ENCODE data around the gene ARVCF.
"Not testable (repeated sequence)": the region's sequence is repeated elsewhere in the genome, so short reads cannot be mapped to it uniquely, and the experiment has no call there.

Gene ARVCF

DNA sequence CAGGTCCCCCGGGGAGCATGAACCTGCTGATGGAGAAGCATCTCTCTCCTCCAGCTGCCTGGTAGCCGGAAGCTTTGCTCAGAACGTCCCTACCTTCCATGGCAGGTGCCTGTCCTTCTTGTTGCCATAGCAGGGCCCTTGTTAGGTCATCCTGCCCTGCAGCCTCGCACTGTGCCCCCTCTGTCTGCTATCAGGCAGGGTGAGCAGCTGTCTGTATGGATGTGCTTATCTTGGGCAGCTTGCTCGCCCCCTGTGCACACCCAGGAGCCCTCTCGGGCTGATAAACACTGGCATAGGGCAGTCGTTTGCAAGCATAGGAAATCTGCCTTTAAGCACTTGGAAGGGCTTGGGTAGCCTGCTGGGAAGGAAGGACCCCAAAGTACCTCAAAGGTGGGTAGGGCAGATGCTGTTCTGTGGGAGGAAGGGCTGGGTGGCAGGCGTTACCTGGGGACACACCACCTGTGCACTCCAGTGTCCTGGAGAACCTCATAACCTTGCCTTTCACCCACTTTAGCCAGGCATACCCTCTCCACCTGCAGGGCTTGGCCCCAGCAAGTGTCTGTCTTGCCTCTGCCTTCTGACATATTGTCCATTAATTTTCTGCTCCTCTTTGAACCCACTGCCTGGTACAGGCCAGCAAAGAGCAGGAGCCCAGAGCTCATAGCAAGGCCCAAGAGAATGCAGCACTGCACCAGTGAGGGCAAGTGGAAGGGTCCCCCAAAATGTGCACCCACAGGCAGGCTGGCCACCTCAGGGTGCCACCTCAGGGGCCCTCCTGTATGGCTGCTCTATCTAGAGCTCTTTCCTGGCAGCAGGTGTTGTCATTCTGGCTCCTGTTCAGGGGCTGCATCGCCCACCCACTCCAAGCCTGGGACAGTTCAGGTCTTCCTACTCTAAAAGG, 83.0 kb downstream of the ARVCF start:
- no peak for DNase-seq

DNA sequence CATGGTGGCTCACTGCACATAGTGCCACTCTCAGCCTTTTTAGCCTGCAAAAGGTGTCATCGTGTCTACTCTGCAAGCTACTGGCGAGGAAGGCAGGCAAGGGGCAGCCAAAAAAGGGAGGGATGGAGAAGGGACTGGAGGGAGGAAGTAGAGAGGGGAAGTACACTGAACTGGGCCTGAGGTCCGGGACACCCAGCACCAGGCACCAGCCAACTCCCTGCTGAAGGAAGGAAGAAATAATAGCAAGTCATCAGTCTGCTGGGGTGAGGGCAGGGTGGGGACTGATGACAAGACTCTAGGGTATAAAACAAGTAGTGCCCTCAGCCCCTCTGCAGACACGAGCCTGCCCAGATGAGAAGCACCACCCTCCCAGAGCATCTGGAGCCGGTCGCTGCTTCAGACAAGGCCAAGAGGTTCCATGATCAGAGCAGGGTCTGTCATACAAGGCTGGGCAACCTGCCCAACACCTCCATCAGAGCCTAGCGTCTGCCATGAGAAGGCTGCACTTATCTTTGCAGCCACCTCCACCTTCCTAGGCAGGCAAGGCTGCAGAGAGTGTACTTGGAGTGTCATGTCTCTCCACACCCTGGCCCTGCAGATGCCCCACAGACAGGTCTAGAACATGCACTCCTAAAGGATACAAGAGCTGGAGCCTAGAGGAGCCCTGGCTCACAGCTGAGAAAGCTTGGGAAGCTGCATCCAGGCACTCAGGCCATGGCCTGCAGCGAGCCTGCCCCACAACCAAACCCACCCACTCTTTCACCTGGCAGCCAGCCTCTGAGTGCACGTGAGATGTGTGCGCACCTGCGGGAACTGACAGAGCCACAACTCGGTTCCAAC, 84.0 kb downstream of the ARVCF start:
- DNase-seq, result peak; percentile 40 to 72 (median 61)

DNA sequence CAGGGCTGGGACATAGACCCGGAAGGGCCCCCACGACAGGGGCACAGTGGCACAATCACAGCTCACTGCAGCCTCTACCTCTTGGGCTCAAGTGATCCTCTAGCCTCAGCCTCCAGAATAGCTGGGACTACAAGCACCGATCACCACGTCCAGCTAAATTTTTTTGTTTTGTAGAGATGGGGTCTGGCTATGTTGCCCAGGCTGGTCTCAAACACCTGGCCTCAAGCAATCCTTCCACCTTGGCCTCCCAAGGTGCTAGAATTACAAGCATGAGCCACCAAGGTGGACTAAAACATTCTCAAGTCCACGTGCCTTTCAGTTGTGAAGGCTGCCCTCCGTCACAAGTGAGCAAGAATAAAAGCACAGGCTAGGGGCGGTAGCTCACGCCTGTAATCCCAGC, 85.1 kb downstream of the ARVCF start:
- no peak for DNase-seq

DNA sequence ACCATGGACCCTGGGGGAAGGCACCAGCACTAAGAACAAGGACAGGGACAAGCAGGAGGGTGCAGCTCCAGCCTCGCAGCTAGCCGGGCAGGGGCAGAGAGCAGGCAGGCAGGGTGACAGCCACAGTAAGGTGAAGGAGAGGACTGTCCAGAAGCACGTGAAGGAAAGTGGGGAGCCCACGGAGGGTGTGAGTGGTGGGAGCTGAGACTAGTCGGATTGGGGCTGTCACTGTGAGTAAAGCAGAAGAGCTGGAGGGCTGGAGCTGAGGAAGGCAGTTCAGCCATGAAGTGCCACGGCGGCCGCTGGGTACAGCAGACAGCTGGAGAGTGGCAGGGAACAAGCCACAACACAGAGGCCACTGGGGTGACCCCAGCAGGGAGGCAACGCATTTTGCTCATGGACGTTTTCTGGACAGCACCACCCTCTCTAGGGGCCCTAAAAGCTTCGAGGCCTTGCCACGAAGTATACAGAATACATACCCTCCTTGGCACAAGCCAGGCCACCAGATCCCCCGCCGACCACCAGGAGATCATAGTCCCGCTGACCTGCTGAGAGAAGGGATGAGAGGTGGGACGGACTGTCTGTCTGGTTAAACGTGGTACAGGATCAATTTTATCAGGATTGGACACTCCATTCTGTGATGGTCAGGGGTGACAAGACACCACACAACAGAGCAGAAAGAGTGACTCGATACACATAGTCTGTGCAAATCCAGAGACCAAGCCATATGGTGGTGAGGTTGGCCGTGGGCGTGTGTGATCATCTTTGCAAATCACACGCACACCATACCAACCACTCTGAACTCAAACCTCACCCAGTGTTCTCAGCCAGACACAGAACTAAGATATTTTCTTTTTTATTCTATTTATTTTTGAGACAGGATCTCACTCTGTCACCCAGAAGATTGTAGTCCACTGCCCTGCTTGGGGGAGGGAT, 85.8 kb downstream of the ARVCF start:
- peak; percentile 54 to 69 (median 65) for DNase-seq

DNA sequence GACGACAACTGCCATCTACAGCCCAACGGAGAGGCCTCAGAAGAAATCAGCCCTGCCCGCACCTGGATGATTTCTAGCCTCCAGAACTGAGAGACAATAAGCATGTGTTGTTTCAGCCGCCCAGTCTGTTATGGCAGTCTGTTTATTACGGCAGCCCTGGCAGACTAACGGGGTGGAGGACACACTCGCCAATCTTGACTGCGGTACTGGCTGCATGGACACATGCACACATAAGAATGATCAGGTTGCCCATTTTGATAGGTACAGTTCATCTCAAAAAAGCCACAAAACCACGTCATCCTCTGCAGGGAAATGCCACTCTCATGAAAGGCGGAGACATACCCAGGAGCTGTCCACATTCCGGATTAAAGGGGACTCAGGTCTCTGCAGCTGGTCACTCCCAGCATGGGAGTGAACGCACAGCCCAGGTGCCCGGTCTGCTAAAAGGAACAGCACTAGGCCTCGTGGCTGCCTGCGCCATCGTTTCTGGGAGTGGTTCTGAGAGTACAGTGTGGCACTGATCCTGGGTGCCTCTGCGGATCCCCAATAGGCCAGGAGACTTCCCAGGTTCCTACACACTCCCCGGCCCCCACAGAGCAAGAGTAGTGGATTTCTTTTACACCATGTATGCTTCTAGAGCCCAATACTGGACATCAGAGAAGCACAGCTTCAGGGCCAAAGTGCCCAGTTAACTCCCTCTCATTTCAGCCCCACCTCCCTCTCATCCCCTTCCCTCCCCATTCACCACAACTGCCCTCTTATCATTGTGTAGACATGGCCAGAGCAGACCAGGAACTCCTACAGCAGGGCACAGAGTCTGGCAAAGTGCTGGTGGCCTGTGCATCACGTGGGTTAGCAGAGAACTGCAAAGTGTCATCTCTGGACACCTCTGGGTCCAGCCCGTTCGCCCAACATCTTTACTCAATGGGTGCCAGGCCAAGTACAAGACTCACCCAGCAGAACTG, 86.8 kb downstream of the ARVCF start:
- DNase-seq, result no peak

DNA sequence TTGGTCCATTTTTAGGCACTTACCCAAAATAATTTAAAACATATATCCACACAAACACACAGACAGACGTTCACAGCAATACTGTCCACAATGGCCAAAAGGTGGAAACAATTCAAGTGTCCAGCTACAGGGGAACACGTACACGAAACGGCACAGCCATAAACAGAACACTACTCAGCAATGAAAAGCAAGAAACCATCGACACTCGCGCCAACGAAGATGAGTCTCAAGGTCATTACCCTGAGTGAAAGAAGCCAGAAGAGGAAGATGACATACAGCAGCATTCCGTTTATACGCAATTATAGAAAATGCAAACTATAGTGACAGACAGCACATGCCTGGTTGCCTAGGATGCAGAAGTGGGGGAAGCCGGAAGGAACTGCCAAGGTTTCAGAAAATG, 88.4 kb downstream of the ARVCF start:
- peak; percentile 12 to 57 (median 40) for DNase-seq

DNA sequence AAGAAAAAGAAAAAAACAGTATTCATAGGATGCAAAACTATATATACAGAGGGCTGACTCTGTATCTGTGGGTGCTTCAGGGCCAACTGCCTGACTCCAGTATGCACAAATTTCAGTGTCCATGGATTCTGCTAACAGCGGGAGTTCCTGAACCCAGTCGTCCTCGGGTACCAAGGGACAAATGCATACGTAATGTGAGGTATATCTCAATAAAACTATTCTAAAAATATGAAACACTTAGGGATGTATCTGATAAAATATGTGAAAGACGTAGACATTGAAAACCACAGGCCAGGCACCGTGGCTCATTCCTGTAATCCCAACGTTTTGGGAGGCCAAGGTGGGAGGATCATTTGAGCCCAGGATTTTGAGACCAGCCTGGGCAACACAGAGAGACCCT, 88.9 kb downstream of the ARVCF start:
- no peak for DNase-seq

DNA sequence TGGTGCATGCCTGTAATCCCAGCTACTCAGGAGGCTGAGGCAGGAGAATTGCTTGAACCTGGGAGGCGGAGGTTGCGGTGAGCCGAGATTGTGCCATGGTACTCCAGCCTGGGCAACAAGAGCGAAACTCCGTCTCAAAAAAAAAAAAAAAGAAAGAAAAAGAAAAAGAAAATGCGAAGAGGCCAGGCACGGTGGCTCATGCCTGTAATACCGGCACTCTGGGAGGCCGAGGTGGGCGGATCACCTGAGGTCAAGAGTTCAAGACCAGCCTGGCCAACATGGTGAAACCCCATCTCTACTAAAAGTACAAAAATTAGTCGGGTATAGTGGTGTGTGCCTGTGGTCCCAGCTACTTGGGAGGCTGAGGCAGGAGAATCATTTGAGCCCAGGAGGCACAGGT, 90.6 kb downstream of the ARVCF start:
- not testable (repeated sequence) for DNase-seq

DNA sequence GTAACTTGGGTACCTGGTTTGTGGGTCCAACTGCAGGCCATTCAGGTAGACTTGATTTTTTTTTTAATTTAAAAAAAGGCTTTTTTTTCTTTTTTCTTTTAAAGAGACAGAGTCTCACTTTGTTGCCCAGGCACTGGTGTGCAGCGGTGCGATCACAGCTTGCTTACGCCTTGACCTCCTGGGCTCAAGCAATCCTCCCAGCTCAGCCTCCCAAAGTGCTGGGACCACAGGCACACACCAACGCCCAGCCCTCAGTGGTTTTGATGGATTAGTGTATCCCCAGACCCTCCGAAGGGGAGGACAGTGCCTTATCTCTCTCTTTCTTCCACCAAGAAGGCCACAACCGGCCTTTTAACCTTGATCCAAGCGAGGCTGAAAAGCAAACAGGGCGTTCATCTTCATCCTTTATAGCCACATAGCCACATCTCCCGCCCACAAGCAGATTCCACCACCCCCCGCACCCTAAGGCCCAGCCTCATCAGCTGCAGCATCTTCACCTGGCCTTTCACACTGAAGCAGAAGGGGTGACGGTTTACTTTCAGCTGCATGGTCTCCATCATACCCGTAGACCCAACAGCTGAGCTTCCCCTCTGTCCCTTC, 92.6 kb downstream of the ARVCF start:
- DNase-seq, result no peak

DNA sequence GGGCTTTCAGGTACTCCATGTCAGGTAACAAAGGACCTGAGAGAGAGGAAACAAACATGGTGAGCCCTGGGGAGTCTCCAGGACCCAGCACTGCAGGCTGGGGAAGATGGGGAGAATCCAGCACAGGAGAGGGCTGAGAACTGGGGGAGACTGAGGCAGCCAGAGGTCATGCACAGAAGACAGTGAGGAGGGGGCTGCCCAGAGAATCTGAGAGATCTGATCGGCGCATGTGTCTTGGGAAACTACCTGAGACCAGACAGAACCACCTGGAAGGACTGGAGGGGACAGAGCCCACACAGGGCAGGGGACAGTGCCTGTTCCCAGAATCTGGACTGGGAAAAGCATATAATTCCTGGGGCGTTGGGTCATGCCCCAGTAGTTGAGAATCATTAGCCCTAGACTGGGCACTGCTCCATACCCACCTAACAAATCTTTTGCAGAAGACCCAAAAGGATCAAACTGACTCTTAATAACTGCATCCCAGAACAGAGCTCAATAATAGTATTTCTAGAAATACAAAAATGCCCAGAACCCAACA, 95.0 kb downstream of the ARVCF start:
- no peak for DNase-seq
